H1 (cell line): ENCODE data around the gene MIER2. TPM values are rescaled to one million over a fixed set of nuclear protein-coding genes. Genes with fewer than 3 reads are reported as not detected.

ENCODE experiments used
- CTCF ChIA-PET: fragments of 300-600 bp; sonication (Branson Sonifier 250); formaldehyde crosslinking; loops from one replicate; lab custom pipeline; 2021; ENCODE audit not compliant: partially characterized antibody; lab: Charles Lee
- POLR2A ChIA-PET: fragments of 300-600 bp; sonication (Branson Sonifier 250); formaldehyde crosslinking; loops from one replicate; lab custom pipeline; 2021; ENCODE audit warnings: inconsistent platforms; ENCODE audit not compliant: partially characterized antibody; lab: Charles Lee
- DNase-seq, 2 experiments: peaks; one replicate each; pipeline versions ENCODE4 v3.0.0 to v3.0.0-alpha.2; 2010 to 2022; ENCODE audit warnings: low spot score in 2 of 2, low read depth in 1 of 2, mixed read lengths in 1 of 2
- FAIRE-seq: peaks from 2 replicates; lab custom pipeline; 2011; peaks lifted over from hg19 to GRCh38; lab: Jason Lieb, UNC
- H2AFZ ChIP-seq: 2 replicates; pipeline ENCODE4 v1.8.1; 2012; ENCODE audit warnings: low read length, inconsistent platforms
- H2AK5ac ChIP-seq: 2 replicates; pipeline ENCODE4 v1.6.1; 2013; ENCODE audit warnings: low read depth, low read length
- H2BK120ac ChIP-seq: replicated peaks from 2 replicates; pipeline ENCODE3; 2013; ENCODE audit warnings: low read depth, low read length, inconsistent platforms
- H2BK12ac ChIP-seq: 2 replicates; pipeline ENCODE4 v1.6.1; 2013; ENCODE audit warnings: low read depth, low read length
- H2BK15ac ChIP-seq: 2 replicates; pipeline ENCODE4 v1.6.1; 2013; ENCODE audit warnings: low read length
- H2BK20ac ChIP-seq: 2 replicates; pipeline ENCODE4 v1.6.1; 2013; ENCODE audit warnings: low read length
- H2BK5ac ChIP-seq: 2 replicates; pipeline ENCODE4 v1.6.1; 2013; ENCODE audit warnings: low read depth, low read length
- H3K14ac ChIP-seq: 2 replicates; pipeline ENCODE4 v1.6.1; 2013; ENCODE audit warnings: inconsistent platforms; ENCODE audit not compliant: insufficient read length
- H3K18ac ChIP-seq: 2 replicates; pipeline ENCODE4 v1.6.1; 2013; ENCODE audit warnings: low read length; ENCODE audit errors: extremely low read depth
- H3K23ac ChIP-seq: 2 replicates; pipeline ENCODE4 v1.6.1; 2013; ENCODE audit warnings: inconsistent platforms; ENCODE audit not compliant: insufficient read length
- H3K23me2 ChIP-seq: 2 replicates; pipeline ENCODE4 v1.6.1; 2013; ENCODE audit warnings: low read depth, low read length
- H3K27ac ChIP-seq: 2 replicates; pipeline ENCODE4 v1.6.1; 2011; ENCODE audit warnings: low read depth, low read length, inconsistent platforms
- H3K27me3 ChIP-seq, 4 experiments: replicated peaks in 1 of 4; 1 replicate in 1 of 4; 2 replicates in 3 of 4; pipeline versions ENCODE4 v1.6.1 to v1.8.1; 2011 to 2013; ENCODE audit warnings: low read length in 3 of 4, mild to moderate bottlenecking in 3 of 4, inconsistent platforms in 2 of 4, mixed read lengths in 2 of 4, moderate library complexity in 1 of 4; ENCODE audit not compliant: control insufficient read depth in 3 of 4, insufficient read depth in 3 of 4; ENCODE audit errors: extremely low read depth in 1 of 4
- H3K36me3 ChIP-seq, 4 experiments: 2 replicates each; pipeline versions ENCODE4 v1.6.1 to v1.8.1; 2011 to 2013; ENCODE audit warnings: mild to moderate bottlenecking in 4 of 4, low read length in 3 of 4, moderate library complexity in 2 of 4, control low read depth in 1 of 4, inconsistent platforms in 1 of 4; ENCODE audit not compliant: insufficient read depth in 4 of 4, control insufficient read depth in 2 of 4
- H3K4ac ChIP-seq: replicated peaks from 2 replicates; pipeline ENCODE3; 2013; ENCODE audit warnings: low read length, low read depth, mixed read lengths, inconsistent platforms; ENCODE audit not compliant: insufficient read length
- H3K4me1 ChIP-seq, 4 experiments: replicated peaks in 1 of 4; 1 replicate in 1 of 4; 2 replicates in 3 of 4; pipeline versions ENCODE4 v1.6.1 to v1.8.1; 2011 to 2013; ENCODE audit warnings: low read length in 3 of 4, inconsistent platforms in 2 of 4, mixed read lengths in 1 of 4; ENCODE audit not compliant: insufficient read depth in 4 of 4, control insufficient read depth in 3 of 4
- H3K4me2 ChIP-seq, 2 experiments: 2 replicates each; pipeline versions ENCODE4 v1.6.1 to v1.8.1; 2011 to 2013; ENCODE audit warnings: low read depth in 2 of 2, low read length in 2 of 2, control low read depth in 1 of 2, inconsistent platforms in 1 of 2, mild to moderate bottlenecking in 1 of 2; ENCODE audit not compliant: insufficient read depth in 1 of 2
- H3K4me3 ChIP-seq, 4 experiments: fragments of 200-600, 300-600 bp in 1 of 4; sonication (generic), shearing (Covaris generic), sonication (Bioruptor Twin) in 1 of 4; 2 replicates each; pipeline versions ENCODE4 v1.5.1 to v1.8.1; 2011 to 2016; ENCODE audit warnings: low read length in 4 of 4, low read depth in 3 of 4, control low read depth in 2 of 4, inconsistent platforms in 2 of 4, mild to moderate bottlenecking in 2 of 4, mixed read lengths in 1 of 4, moderate library complexity in 1 of 4; ENCODE audit not compliant: insufficient read depth in 2 of 4; ENCODE audit errors: extremely low read depth in 1 of 4
- H3K56ac ChIP-seq: replicated peaks from 2 replicates; pipeline ENCODE3; 2013; ENCODE audit warnings: low read depth, mild to moderate bottlenecking, mixed read lengths, low read length, inconsistent platforms; ENCODE audit not compliant: insufficient read length
- H3K79me1 ChIP-seq: 2 replicates; pipeline ENCODE4 v1.6.1; 2013; ENCODE audit warnings: low read depth, low read length, control low read depth
- H3K79me2 ChIP-seq, 2 experiments: 2 replicates each; pipeline versions ENCODE4 v1.6.1 to v1.8.1; 2012 to 2013; ENCODE audit warnings: low read length in 2 of 2, mild to moderate bottlenecking in 2 of 2, inconsistent platforms in 1 of 2; ENCODE audit not compliant: insufficient read depth in 2 of 2, control insufficient read depth in 1 of 2
- H3K9ac ChIP-seq, 4 experiments: replicated peaks in 1 of 4; 1 replicate in 1 of 4; 2 replicates in 3 of 4; pipeline versions ENCODE4 v1.6.1 to v1.8.1; 2011 to 2013; ENCODE audit warnings: low read depth in 3 of 4, low read length in 3 of 4, control low read depth in 2 of 4, mild to moderate bottlenecking in 2 of 4, moderate library complexity in 2 of 4, inconsistent platforms in 1 of 4; ENCODE audit errors: extremely low read depth in 1 of 4
- H3K9me3 ChIP-seq, 2 experiments: 2 replicates each; pipeline versions ENCODE4 v1.6.1 to v1.8.1; 2012 to 2013; ENCODE audit warnings: mild to moderate bottlenecking in 2 of 2, moderate library complexity in 2 of 2, control low read depth in 1 of 2, inconsistent platforms in 1 of 2, low read depth in 1 of 2, low read length in 1 of 2, mixed read lengths in 1 of 2; ENCODE audit not compliant: insufficient read depth in 2 of 2
- H4K20me1 ChIP-seq, 2 experiments: replicated peaks in 1 of 2; 2 replicates each; pipeline versions ENCODE3 to v1.8.1; 2011 to 2013; ENCODE audit warnings: inconsistent platforms in 2 of 2, low read length in 2 of 2, mild to moderate bottlenecking in 1 of 2; ENCODE audit not compliant: insufficient read depth in 2 of 2, control insufficient read depth in 1 of 2
- H4K5ac ChIP-seq: 2 replicates; pipeline ENCODE4 v1.6.1; 2013; ENCODE audit warnings: low read length, low read depth, mixed read lengths, inconsistent platforms; ENCODE audit not compliant: insufficient read length
- H4K8ac ChIP-seq: 2 replicates; pipeline ENCODE4 v1.8.0; 2013; ENCODE audit warnings: mild to moderate bottlenecking, moderate library complexity, low read length, inconsistent platforms; ENCODE audit not compliant: insufficient read depth; ENCODE audit errors: extremely low read depth
- H4K91ac ChIP-seq: replicated peaks from 2 replicates; pipeline ENCODE3; 2013; ENCODE audit warnings: low read length, mixed read lengths, inconsistent platforms; ENCODE audit not compliant: insufficient read length
- BACH1 ChIP-seq: IDR thresholded peaks from 2 replicates; pipeline ENCODE4 v1.6.1; 2012; ENCODE audit warnings: low read length, improper control_type of control experiment
- CBX8 ChIP-seq: fragments of 300-800, 300-1000 bp; sonication (generic); IDR thresholded peaks from 2 replicates; pipeline ENCODE4 v1.7.1; 2016; ENCODE audit warnings: low read depth, low read length, borderline replicate concordance
- CHD1 ChIP-seq: IDR thresholded peaks from 2 replicates; pipeline ENCODE4 v1.6.1; 2012; ENCODE audit warnings: low read depth, low read length, improper control_type of control experiment
- HDAC2 ChIP-seq, 2 experiments: fragments of 300-600 bp in 1 of 2; sonication (generic) in 1 of 2; IDR thresholded peaks; 2 replicates each; pipeline ENCODE4 v1.6.1; 2011 to 2012; ENCODE audit warnings: low read depth in 2 of 2, low read length in 2 of 2, mild to moderate bottlenecking in 2 of 2, moderate library complexity in 2 of 2, borderline replicate concordance in 1 of 2, inconsistent platforms in 1 of 2
- JUN ChIP-seq: IDR thresholded peaks from 2 replicates; pipeline ENCODE4 v1.6.1; 2011; ENCODE audit warnings: low read depth, mild to moderate bottlenecking, improper control_type of control experiment, low read length
- JUND ChIP-seq: IDR thresholded peaks from 2 replicates; pipeline ENCODE4 v1.6.1; 2011; ENCODE audit warnings: mild to moderate bottlenecking, improper control_type of control experiment, low read length
- MAFK ChIP-seq: IDR thresholded peaks from 2 replicates; pipeline ENCODE4 v1.6.1; 2012; ENCODE audit warnings: low read depth, mild to moderate bottlenecking, improper control_type of control experiment, low read length
- POLR2A ChIP-seq, 2 experiments: IDR thresholded peaks; 1 replicate in 1 of 2; 2 replicates in 1 of 2; pipeline ENCODE4 v1.6.1; 2011; ENCODE audit warnings: low read depth in 2 of 2, low read length in 2 of 2, mild to moderate bottlenecking in 2 of 2; ENCODE audit errors: control extremely low read depth in 1 of 2
- POLR2AphosphoS5 ChIP-seq: IDR thresholded peaks from 2 replicates; pipeline ENCODE4 v1.6.1; 2011; ENCODE audit warnings: low read depth, low read length
- RXRA ChIP-seq: IDR thresholded peaks from 2 replicates; pipeline ENCODE4 v1.6.1; 2011; ENCODE audit warnings: low read depth, mild to moderate bottlenecking, low read length, moderate library complexity; ENCODE audit not compliant: insufficient read depth
- TAF1 ChIP-seq: IDR thresholded peaks from 2 replicates; pipeline ENCODE4 v1.6.1; 2011; ENCODE audit warnings: mild to moderate bottlenecking, low read depth, low read length
- WGBS, 2 experiments: shearing (Covaris generic) in 1 of 2; methylation state at CpG; one replicate each; pipeline versions ENCODE4 v1.1.6 to v1.1.7; 2013 to 2015; ENCODE audit warnings: low lambda C conversion rate in 2 of 2, mixed read lengths in 2 of 2, inconsistent platforms in 1 of 2, low coverage in 1 of 2, missing lambda C conversion rate in 1 of 2; ENCODE audit not compliant: insufficient replicate concordance in 2 of 2, insufficient coverage in 1 of 2, insufficient read length in 1 of 2; ENCODE audit errors: extremely low coverage in 1 of 2, missing lambda C conversion rate in 1 of 2; 5-methylcytosine and 5-hydroxymethylcytosine counted together
- polyA plus RNA-seq, 7 experiments: library from polyadenylated mRNA; depleted of rRNA in 3 of 7; stranded (reverse) in 5 of 7; unstranded in 2 of 7; fragments of >200 nt in 5 of 7; fragments of 200-250 nt in 2 of 7; gene quantifications; 1 replicate in 5 of 7; 2 replicates in 1 of 7; 4 replicates in 1 of 7; pipeline versions ENCODE4 v1.2.1 to v1.2.3, GENCODE V29; 2011 to 2013; ENCODE audit warnings: missing spikeins in 2 of 7, mixed read lengths in 2 of 7
- total RNA-seq: library from RNA; stranded (reverse); fragmentation: NEBNext Ultra II Directional; extraction: Animal tissue kit (Norgen Biotek cat#: 25700); gene quantifications from 2 replicates; pipeline ENCODE4 v1.2.1, GENCODE V29; 2021

The MIER2 gene
- total and polyA plus RNA-seq, 2 of the 8 experiments (the other 6 are each of a cell fraction or from before 2014, with no cell fraction given): 30.3 to 48.3 TPM

DNA sequence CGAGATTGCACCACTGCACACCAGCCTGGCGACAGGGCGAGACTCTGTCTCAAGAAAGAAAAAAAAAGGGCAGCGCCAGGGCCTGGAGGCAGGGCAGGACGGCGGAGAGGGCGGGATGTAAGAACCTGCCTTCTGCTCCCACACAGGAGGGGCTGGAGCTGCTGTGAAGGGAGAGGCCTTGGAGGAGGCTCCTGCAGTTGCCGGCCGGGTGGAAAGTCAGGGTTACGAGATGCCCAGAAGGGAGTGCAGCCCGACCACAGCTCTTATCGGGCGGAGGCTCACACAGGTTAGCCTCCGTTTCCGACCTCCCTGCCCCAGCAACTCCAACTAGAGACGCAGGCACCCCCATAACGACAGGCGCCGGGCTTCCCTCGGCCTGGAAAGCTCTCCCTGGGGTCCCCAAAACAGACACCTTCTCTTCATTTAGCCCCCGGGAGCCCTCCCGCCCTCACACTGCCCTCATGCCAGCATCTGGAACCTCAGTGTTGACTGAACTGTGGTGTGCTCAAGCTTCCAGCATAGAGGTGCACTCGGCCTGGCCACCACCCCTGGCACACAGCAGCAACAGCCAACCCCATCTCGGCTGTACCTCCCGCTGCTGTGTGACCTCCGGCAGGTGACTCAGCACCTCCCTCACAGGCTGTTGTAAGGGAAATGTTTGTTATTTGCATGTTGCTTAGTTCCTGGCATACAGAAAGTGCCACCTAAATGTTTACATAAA, 54.8 kb downstream of the MIER2 start:
- Histone ChIP-seq H3K4me3 (peak overlapping the region; percentile 36 to 70 (median 55)), H3K14ac (no peak overlapping the region), H3K4ac (peak overlapping the region; percentile 58), H2BK20ac (peak overlapping the region; percentile 34; the same call in 1 of the 2 replicates), H4K5ac (peak overlapping the region; percentile 89), H2BK12ac (peak overlapping the region; percentile 32), H3K79me1 (peaks cover 3% of the 10 kb centered on the region; the same call in 1 of the 2 replicates), H4K20me1 (no peaks in the 10 kb centered on the region), H3K4me2 (peak overlapping the region; percentile 49 to 60), H4K8ac (peak overlapping the region; percentile 96; the same call in 1 of the 2 replicates), H2AFZ (no peak overlapping the region), H3K9me3 (peaks cover 0 to 13% of the 10 kb centered on the region in 2 experiments; a peak in 1 of 4 replicates), H3K23ac (no peak overlapping the region), H4K91ac (peak overlapping the region; percentile 97), H3K27ac (peak overlapping the region; percentile 91), H3K9ac (peak overlapping the region in 3 of 4 experiments; percentile 43 to 83 (median 76); a peak in 5 of 7 replicates), H3K36me3 (peaks cover 0 to 12% (median 2%) of the 10 kb centered on the region in 4 experiments; a peak in 4 of 8 replicates), H2BK5ac (peak overlapping the region; percentile 89), H2BK120ac (peak overlapping the region; percentile 58), H2BK15ac (no peak overlapping the region), H3K18ac (peak overlapping the region; percentile 73), H3K4me1 (peaks cover 7 to 28% (median 24%) of the 10 kb centered on the region in 4 experiments), H3K27me3 (peaks cover 0 to 15% (median 8%) of the 10 kb centered on the region in 4 experiments; a peak in 3 of 7 replicates), H3K56ac (peak overlapping the region; percentile 91), H3K79me2 (peaks cover 0 to 23% of the 10 kb centered on the region in 2 experiments; a peak in 3 of 4 replicates), H3K23me2 (peaks cover 2% of the 10 kb centered on the region; the same call in 1 of the 2 replicates), H2AK5ac (peak overlapping the region; percentile 30; the same call in 1 of the 2 replicates)
- CTCF ChIA-PET: interaction anchor here (0.6 to 1.0 kb wide), 4 partner anchors 9 to 208 kb away, joined by 3 to 7 read pairs (median 4); no protein-coding TSS in a partner anchor
- DNase-seq (peak; percentile 71 to 76), FAIRE-seq (peak; percentile 93)
- WGBS, 2 experiments: 10% methylated on average over 20 of the region's 26 CpGs; no CpG with 5 or more reads in 1 of the 2 experiments
- POLR2A ChIA-PET: interaction anchor here (0.6 to 5.7 kb wide), 10 partner anchors 13 to 1985 kb away, joined by 3 to 88 read pairs (median 3); no protein-coding TSS in a partner anchor
- TF ChIP-seq CBX8: no peak
- TF ChIP-seq CHD1: no peak
- TF ChIP-seq TAF1: peak; percentile 66; the same call in 1 of the 2 replicates
- TF ChIP-seq POLR2AphosphoS5: peak; percentile 79
- TF ChIP-seq MAFK: peak; percentile 82
- TF ChIP-seq JUND: peak; percentile 81
- 0 out of 2 replicates have a peak, but pooled peaks have one; percentile 56 for TF ChIP-seq RXRA
- TF ChIP-seq HDAC2 (IDR thresholded peaks at IDR 0.05; ENCODE audit: borderline replicate concordance in 1 of 2, low read depth in 2 of 2, low read length in 2 of 2): 0 out of 4 replicates have a peak, but pooled peaks of 1 of the 2 experiments have one; percentile 3
- peak; percentile 7; the same call in 1 of the 2 replicates for TF ChIP-seq JUN
- TF ChIP-seq BACH1: peak; percentile 87
- TF ChIP-seq POLR2A (IDR thresholded peaks at IDR 0.05; ENCODE audit: control extremely low read depth in 1 of 2, low read depth in 2 of 2, low read length in 2 of 2): peak in 1 of 2 experiments; percentile 73; a peak in 2 of 3 replicates
